Fibroblast of villous mesenchyme (primary cell): ENCODE measurements around the gene AQP9. TPM values are rescaled to one million over a fixed set of nuclear protein-coding genes. Genes with fewer than 3 reads are reported as not detected.

ENCODE experiments used
- DNase-seq: peaks from one replicate; pipeline ENCODE4 v3.0.0-alpha.2; 2010; ENCODE audit warnings: low read depth
- H3K4me3 ChIP-seq: 2 replicates; pipeline ENCODE4 v1.5.1; 2011; ENCODE audit warnings: low read depth, mild to moderate bottlenecking, low read length
- CTCF ChIP-seq: IDR thresholded peaks from 2 replicates; pipeline ENCODE4 v1.5.1; 2012; ENCODE audit warnings: low read depth, mild to moderate bottlenecking, low read length; ENCODE audit not compliant: insufficient read depth
- total RNA-seq: library from RNA; depleted of rRNA; stranded (reverse); fragments of >200 nt; gene quantifications from 2 replicates; pipeline ENCODE4 v1.2.3, GENCODE V29; 2012

Gene AQP9
- total RNA-seq = not detected in 2 replicates

DNA sequence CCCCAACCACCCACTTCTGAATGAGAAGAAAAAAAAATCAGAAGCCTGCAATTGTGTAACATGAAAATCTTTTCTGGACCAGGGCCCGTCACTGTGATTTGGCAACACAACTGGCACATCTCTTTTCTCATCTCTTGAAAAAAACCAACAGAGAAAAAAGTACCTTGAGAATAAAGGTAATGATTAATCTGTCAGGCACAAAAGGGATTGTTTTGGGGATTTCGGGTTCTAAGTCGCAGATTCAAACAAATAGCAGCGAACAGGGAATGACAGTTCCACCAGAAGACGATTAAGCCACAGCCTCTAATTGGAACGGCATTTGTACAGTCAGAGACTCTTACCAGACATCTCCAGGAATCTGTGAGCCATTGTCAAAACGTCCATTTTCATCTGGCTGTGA, at the start of gene AQP9:
Gene AQP9 (plus strand): TSS at position 276 of the 400 bp plus-strand sequence. CDS start 185 bp downstream, outside the sequence.
- no peak within 1 kb of the TSS for H3K4me3 ChIP-seq
- DNase-seq = no peak
- TF ChIP-seq CTCF = no peak

GRCh38 chr15:58095415-58095814, 42.8 kb upstream of the AQP9 start:
- no peak for DNase-seq
- TF ChIP-seq CTCF = no peak
- H3K4me3 ChIP-seq = no peak overlapping the region

- no peak overlapping the region for H3K4me3 ChIP-seq
- TF ChIP-seq CTCF = no peak
- no peak for DNase-seq
These were observed 41.6 kb upstream of the AQP9 start for GRCh38 chr15:58096529-58097084.

- no peak overlapping the region for H3K4me3 ChIP-seq
- TF ChIP-seq CTCF = no peak
- DNase-seq = no peak
These were observed 34.7 kb upstream of the AQP9 start for GRCh38 chr15:58103482-58103881.

GRCh38 chr15:58108117-58108516, 30.1 kb upstream of the AQP9 start:
- DNase-seq = no peak
- no peak overlapping the region for H3K4me3 ChIP-seq
- TF ChIP-seq CTCF = no peak

GRCh38 chr15:58109419-58109818, 28.8 kb upstream of the AQP9 start:
- H3K4me3 ChIP-seq = no peak overlapping the region
- TF ChIP-seq CTCF = no peak
- no peak for DNase-seq
